K562 (cell line): Measurements from ENCODE around the gene EPDR1.

ENCODE experiments used
- CHD7 ChIP-seq: fragments of 200-600 bp; sonication (generic); IDR thresholded peaks from one replicate; pipeline ENCODE4 v1.6.1; 2012; ENCODE audit warnings: mild to moderate bottlenecking, low read depth, low read length, inconsistent platforms
- CTBP1 ChIP-seq: fragments of 450-650 bp; IDR thresholded peaks from 2 replicates; pipeline ENCODE4 v1.6.1; 2016; ENCODE audit warnings: borderline replicate concordance
- CTCF ChIP-seq, 3 experiments: IDR thresholded peaks in 2 of 3; conservative IDR thresholded peaks in 1 of 3; 2 replicates each; pipeline ENCODE4 v1.5.1; 2011 to 2012; ENCODE audit warnings: low read length in 3 of 3, mild to moderate bottlenecking in 3 of 3, control low read depth in 2 of 3, improper control_type of control experiment in 1 of 3, inconsistent platforms in 1 of 3, low read depth in 1 of 3, mixed read lengths in 1 of 3, moderate library complexity in 1 of 3; ENCODE audit not compliant: insufficient read depth in 2 of 3
- ELF1 ChIP-seq: fragments of 200-800 bp; sonication (Bioruptor generic); IDR thresholded peaks from 2 replicates; pipeline ENCODE4 v1.6.1; 2016; ENCODE audit warnings: missing genetic modification characterization, missing compliant biosample characterization
- ETV5 ChIP-seq: sonication (generic); formaldehyde crosslinking; IDR thresholded peaks from 2 replicates; pipeline ENCODE4 v1.4.0; 2020; ENCODE audit warnings: low read depth, mild to moderate bottlenecking, missing genetic modification reagents
- LARP7 ChIP-seq: fragments of 450-650 bp; IDR thresholded peaks from 2 replicates; pipeline ENCODE4 v1.6.1; 2016
- POLR2A ChIP-seq: fragments of 450-650 bp; conservative IDR thresholded peaks from 2 replicates; pipeline ENCODE4 v1.6.1; 2016
- POLR2AphosphoS5 ChIP-seq: IDR thresholded peaks from 2 replicates; pipeline ENCODE4 v1.6.1; 2011; ENCODE audit warnings: mild to moderate bottlenecking, low read depth, low read length, moderate library complexity; ENCODE audit not compliant: control insufficient read depth, insufficient read depth
- THRA ChIP-seq: fragments of 450-650 bp; IDR thresholded peaks from 2 replicates; pipeline ENCODE4 v1.6.1; 2017; ENCODE audit warnings: mild to moderate bottlenecking, moderate library complexity
- USF2 ChIP-seq: sonication (generic); formaldehyde crosslinking; IDR thresholded peaks from 2 replicates; pipeline ENCODE4 v1.5.0; 2020; ENCODE audit warnings: missing genetic modification reagents
- ZBTB11 ChIP-seq, 3 experiments: fragments of 200-800 bp in 1 of 3; fragments of 250-450 bp in 1 of 3; fragments of 450-650 bp in 1 of 3; sonication (Bioruptor Pico) in 1 of 3; sonication (Bioruptor generic) in 1 of 3; formaldehyde crosslinking in 1 of 3; IDR thresholded peaks; 2 replicates each; pipeline versions ENCODE4 v1.6.1 to v1.8.0; 2016 to 2022; ENCODE audit warnings: mild to moderate bottlenecking in 2 of 3, missing genetic modification characterization in 2 of 3, missing compliant biosample characterization in 1 of 3, moderate library complexity in 1 of 3

- TF ChIP-seq POLR2AphosphoS5 = no peak
- no peak for TF ChIP-seq CHD7
- TF ChIP-seq CTBP1 = no peak
- no peak for TF ChIP-seq ZBTB11 (CRISPR knock-in tag; IDR thresholded peaks at IDR 0.05)
- no peak for TF ChIP-seq ETV5 (CRISPR knock-in tag)
- no peak for TF ChIP-seq POLR2A
- TF ChIP-seq THRA = no peak
- no peak for TF ChIP-seq CTCF (IDR thresholded peaks at IDR 0.05 in 2 of 3, conservative IDR thresholded peaks at IDR 0.05 in 1 of 3; ENCODE audit: insufficient read depth in 2 of 3, low read depth in 1 of 3, low read length in 3 of 3)
- no peak for TF ChIP-seq USF2
- no peak for TF ChIP-seq ELF1 (tag)
- no peak for TF ChIP-seq LARP7
Observed at GRCh38 chr7:37943905-37944736, 23.7 kb downstream of the EPDR1 start.
